NCI-H1105 (cell line): ENCODE results near the gene RRP7A.
"Not testable (repeated sequence)": the region's sequence is repeated elsewhere in the genome, so short reads cannot be mapped to it uniquely, and the experiment has no call there.

Source experiments
- DNase-seq: peaks from one replicate; lab custom pipeline; 2025; lab: John Stamatoyannopoulos, UW

RRP7A gene

GRCh38 chr22:42535082-42535731, 15.6 kb upstream of the RRP7A start:
- not testable (repeated sequence) for DNase-seq

GRCh38 chr22:42533638-42533977, 14.0 kb upstream of the RRP7A start:
- DNase-seq = no peak

- DNase-seq = not testable (repeated sequence)
Measured at GRCh38 chr22:42531401-42532084, 11.9 kb upstream of the RRP7A start.

GRCh38 chr22:42529435-42529834, 9.8 kb upstream of the RRP7A start:
- not testable (repeated sequence) for DNase-seq

GRCh38 chr22:42528591-42529307, 9.2 kb upstream of the RRP7A start:
- DNase-seq = no peak

GRCh38 chr22:42522546-42522945, 3.0 kb upstream of the RRP7A start:
- DNase-seq = no peak

GRCh38 chr22:42521228-42521546, 1.6 kb upstream of the RRP7A start:
- no peak for DNase-seq

- DNase-seq = not testable (repeated sequence)
Measured at GRCh38 chr22:42518638-42519524, 715 bp downstream of the RRP7A start.

GRCh38 chr22:42517103-42517502, 2.5 kb downstream of the RRP7A start:
- DNase-seq = not testable (repeated sequence)

GRCh38 chr22:42515896-42516295, 3.7 kb downstream of the RRP7A start:
- no peak for DNase-seq

GRCh38 chr22:42515304-42515703, 4.3 kb downstream of the RRP7A start:
- DNase-seq = not testable (repeated sequence)

- not testable (repeated sequence) for DNase-seq
Measured at GRCh38 chr22:42514331-42514730, 5.3 kb downstream of the RRP7A start.

- not testable (repeated sequence) for DNase-seq
Measured at GRCh38 chr22:42512273-42512990, 7.2 kb downstream of the RRP7A start.

GRCh38 chr22:42511401-42511891, 8.2 kb downstream of the RRP7A start:
- no peak for DNase-seq

GRCh38 chr22:42509548-42509947, 10.0 kb downstream of the RRP7A start:
- no peak for DNase-seq

GRCh38 chr22:42508975-42509364, 10.6 kb downstream of the RRP7A start:
- DNase-seq = not testable (repeated sequence)

- not testable (repeated sequence) for DNase-seq
Measured at GRCh38 chr22:42508327-42508974, 11.1 kb downstream of the RRP7A start.

- DNase-seq = no peak
Measured at GRCh38 chr22:42500836-42501179, 18.8 kb downstream of the RRP7A start.

GRCh38 chr22:42500161-42500835, 19.3 kb downstream of the RRP7A start:
- no peak for DNase-seq

GRCh38 chr22:42499773-42500160, 19.8 kb downstream of the RRP7A start:
- DNase-seq = not testable (repeated sequence)
